AG20443 (cell line): ENCODE data around the gene VPS45.
"Not testable (repeated sequence)": the region's sequence is repeated elsewhere in the genome, so short reads cannot be mapped to it uniquely, and the experiment has no call there.

Experiments
- DNase-seq: peaks from one replicate; pipeline ENCODE4 v3.0.0; 2012; ENCODE audit warnings: low spot score, mixed read lengths

Gene VPS45

DNA sequence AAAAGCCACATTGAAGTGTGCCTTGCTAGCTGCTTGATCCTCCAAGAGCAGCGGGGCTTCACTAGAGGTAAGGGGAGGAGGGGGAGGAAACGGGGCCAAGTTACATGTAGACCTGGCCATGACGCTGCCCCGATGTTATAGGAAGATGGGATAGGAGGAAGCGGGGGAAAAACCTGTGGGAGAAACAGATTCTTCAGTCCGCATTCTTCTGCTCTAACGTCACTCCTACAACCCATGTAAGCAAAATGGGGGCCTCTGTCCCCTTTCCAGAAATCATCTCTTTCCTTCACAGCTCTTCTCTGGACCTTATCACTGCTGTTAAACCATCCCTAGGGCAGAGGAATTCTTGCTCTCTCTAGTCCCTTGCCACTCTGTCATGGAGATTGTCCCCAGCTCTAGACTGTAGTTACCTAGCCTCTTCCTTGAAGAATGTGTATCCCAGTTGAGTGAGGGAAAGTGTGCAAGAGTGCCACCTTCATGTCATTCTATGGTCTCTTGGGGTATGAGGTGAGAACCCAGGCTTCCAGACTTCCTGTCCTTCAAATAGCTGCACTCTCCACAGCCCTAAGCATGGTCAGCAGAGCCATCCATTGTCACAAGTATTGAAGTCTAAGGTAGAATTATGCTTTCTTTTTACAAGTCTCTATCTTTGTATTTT is 93.5 kb downstream of the VPS45 start:
- DNase-seq = no peak

DNA sequence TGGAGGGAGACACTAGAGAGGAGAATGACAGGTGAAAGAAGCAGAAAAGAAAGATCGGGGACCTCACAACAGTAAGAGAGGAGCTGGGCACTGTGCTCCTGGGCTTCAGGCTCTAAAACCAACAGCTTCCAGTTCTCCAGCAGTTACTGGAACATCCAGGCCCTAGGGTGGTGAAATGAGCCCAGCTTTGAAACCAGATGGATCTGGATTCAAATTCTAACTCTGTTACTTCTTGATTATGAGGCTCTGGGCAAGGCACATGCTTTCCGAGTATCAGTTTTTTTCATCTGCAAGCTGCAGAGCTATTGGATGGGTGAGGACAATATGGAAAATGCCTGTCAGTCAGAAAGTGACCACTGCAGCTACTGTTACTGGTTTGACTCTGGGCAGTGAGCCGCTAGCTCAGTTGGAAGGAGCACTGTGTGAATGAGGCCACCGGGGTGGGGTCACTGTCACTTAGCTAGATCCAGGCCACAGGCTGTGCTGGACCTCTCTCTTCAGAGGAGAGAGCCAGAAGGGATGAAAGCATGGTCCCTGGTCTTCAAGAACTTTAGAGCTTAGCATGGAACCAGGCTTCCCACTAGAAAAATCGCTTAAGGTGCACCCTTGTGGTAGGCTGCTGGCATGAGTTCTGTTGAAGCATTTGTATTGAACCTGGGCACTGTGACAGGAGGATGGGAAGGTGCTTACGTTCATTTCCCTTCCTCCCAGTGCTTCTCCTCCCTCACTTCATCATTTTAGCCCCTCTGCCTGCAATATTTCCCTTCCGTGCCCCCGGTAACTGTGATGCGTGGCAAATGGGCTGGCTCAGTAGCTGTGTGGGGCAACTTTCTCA is 94.4 kb downstream of the VPS45 start:
- DNase-seq = no peak

DNA sequence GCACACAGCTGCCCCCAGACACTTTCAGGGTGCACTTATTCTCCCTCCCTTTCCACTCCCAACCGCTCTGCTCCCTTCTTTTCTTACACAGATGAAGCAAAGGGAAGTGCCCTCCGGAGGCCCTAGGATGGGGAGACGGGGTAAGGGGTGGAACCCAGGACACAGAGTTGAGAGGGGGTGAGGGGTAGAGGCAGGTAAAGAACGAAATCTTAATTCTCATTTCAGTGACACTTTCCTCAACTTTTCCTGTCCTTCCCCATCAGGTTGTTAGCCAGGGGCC is 94.9 kb downstream of the VPS45 start:
- DNase-seq = no peak

DNA sequence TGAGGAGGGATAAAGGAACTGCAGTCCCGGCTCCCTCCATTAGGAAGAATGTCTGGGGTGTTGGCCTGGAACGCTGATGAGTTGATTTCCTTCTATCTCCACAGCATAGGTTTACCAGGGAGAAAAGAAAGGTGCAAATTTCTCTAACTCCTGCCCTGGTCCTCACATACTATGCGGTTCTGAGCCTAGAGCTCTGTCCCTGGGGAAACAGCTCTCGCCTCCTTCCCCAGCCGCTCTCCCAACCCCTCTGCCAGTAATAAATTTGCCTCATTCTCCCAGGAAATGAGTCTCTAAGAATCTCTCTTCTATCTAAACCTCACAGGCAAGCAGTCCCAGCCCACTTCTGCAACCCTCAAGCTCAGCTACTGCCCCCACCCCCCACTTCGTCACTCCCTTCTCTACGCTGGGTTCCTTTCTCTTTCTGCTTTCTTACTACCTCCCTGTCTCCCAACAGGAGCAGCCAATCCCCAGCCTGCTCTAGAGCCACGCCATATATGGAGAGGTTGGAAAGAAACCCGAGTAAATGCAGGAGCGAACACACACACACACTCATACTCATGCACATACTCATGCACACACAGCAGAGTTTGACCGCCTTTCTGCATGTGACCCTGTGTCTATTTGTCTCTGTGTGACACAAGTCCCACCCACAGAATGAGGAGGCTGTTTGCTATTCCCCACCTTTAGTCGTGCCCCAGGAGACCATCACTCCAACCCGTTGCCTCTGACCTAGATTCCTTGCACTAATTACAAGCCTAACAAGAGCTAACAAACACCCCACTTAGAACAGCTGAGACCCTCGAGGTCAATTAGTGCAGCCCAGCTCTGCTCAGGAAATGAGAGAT is 95.5 kb downstream of the VPS45 start:
- peak; percentile 96 for DNase-seq

DNA sequence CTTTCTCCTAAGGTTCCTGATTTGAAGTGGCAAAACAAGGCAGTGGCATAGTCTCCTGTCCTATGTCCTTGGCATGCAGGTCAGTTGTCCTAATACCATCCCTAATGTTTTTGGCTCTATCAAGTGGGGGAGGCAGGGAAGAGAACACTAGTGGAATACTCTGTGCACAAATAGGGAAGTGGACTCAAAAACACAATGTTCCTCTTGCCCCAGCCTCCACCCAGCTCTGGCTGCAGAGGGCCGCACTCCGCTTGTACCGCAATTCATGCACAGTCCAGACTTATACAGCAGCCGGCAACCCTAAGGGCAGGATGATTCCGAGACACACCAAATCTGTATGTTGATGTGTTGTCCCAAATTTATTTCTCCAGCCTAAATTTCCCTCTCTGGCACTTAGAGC is 96.6 kb downstream of the VPS45 start:
- no peak for DNase-seq

DNA sequence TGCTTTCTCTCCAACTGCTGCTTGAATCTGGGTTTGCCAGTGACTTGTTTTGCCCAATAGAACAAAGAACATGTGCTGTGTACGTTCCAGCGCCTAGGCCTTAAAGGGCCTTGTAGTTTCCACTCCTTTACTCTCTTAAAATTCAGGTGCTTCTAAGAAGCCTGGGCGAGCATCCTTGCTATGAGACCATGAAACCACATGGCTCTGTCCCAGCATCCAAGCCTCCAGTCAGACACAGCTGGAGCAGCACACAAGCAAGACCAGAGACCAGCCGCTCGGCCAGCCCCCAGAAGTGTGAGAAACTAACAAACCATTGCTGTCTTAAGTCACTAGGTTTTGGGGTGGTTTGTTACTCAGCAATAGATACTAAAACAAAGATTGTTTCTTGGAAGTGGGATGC is 97.2 kb downstream of the VPS45 start:
- no peak for DNase-seq

DNA sequence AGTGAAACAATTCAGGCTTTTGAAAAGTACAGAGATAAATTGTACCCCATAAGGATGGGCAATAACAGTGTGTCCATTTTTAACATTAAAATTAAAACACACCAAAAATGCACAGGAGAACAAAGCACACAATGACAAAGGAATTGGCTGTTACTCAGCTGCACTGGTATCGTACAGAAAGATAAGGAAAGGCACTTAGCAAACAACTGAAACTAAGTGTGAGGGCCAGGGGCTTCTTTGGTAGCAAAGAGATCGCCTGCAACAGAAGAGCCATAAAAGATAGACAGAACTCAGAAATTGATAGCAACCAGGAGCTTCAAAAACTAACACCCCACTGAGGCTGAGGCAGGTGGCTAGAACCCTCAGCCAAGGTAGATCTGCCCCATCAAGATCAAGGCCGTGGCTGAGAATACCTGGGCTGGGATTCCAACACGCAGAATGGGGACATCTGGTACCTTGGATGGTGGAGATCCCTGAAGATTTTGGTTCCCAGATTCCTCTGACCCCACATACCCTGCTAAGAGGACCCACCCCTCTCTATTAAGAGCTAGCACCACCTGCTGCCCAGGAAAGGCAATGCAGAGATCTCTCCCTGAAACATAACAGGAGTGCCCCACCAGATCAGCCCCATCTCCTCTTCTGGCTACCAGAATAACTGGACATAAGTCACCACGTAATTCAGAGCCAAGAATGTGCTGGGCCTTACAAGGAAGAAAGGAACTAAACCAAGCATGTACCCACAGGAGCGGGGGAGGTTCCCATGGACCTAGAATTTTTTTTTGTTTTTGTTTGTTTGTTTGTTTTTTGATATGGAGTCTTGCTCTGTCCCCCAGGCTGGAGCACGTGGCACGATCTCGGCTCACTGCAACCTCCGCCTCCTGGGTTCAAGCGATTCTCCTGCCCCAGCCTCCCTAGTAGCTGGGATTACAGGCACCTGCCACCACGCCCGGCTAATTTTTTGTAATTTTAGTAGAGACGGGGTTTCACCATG is 98.3 kb downstream of the VPS45 start:
- DNase-seq = peak; percentile 64

DNA sequence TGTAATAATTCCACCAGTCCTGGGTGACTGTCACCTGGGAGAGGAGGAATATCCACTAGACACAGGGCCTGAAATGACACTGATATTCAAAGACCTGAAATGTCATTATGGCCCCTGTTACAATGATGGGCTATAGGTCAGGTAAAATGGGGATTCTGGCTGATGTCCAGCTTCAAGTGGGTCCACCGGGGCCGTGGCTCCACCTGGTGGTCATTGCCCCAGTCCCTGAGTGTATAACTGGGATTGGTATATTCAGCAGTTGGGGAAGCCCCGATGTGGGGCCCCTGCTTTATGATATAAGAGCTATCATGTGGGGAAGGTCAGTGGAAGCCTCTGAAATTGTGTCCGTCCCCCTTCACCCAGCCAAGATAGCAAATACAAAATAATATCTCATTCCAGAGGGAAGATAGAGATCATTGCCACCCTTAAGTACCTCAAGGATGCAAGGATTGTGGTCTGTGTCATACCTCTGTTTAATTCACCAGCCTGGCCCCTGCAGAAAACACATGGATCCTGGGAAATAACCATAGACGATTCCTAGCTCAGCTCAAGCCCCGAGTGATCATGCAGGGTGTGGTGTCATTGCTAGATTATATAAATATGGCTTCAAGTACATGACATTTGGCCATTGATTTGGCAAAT is 101.5 kb downstream of the VPS45 start:
- peak; percentile 78 for DNase-seq

DNA sequence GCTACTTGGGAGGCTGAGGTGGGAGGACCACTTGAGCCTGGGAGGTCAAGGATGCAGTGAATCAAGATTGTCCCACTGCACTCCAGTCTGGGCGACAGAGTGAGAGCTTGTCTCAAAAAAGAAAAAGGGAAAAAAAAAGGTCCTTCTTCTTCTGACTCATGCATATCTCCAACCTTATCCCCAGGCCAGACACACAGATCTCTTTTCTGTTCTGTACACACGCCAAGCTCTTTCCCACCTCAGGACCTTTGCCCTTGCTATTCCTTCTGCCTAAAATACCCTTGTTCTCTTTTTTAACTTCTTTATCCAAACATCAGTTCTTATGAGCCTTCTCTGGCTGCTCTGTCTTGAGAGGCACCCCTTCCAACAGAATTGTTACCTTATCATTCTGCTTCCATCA is 104.2 kb downstream of the VPS45 start:
- no peak for DNase-seq

DNA sequence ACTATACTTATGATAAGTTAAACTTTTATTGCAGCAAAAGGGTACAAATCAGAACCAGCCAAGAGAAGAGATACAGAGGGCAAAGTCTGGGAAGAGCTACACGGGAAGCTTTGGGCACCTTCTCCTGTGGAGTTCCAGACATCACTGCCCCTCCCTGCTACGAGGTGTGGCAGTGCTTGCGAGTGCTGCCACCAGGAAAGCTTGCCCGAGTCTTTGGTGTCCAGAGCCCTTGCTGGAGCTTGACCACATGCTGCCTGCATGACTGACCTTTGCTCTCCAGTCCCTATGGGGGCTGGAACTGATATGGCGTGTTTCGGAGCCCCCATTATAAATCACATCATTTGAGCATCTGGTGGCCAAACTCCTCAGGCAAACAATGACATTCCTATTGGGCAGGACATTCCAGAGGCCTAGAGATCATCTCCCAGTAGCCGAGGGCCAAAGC is 105.6 kb downstream of the VPS45 start:
- DNase-seq = peak; percentile 34

DNA sequence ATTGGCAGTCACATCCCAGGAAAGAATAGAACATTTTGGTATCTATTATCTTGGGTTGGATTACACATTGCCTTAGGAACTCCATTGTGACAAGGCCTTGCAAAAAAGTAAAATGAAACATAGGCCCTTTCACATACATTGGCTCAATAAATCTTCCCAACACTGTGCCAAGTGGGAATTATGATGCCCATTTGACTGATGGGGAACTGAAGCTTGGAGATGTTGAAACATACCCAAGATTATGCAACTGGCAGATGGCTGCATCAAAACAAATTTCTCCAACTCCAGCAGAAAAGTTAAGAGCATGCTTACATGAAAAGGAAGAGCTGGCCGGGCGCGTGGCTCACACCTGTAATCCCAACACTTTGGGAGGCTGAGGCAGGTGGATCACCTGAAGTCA is 109.0 kb downstream of the VPS45 start:
- DNase-seq = no peak

DNA sequence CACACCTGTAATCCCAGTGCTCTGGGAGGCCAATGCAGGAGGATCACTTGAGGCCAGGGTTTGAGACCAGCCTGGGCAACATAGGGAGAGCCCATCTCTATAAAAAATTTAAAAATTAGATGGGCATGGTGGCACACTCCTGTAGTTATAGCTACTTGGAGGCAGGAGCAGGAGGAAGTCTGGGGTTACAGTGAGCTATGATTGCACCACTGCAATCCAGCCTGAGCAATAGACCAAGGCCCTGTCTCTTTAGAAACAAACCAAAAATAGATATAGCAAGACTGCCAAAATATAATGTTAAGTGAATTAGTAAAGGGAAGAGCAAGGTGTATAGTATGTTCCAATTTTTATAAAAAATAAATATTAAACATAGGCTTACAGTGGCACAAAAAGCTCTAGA is 111.0 kb downstream of the VPS45 start:
- no peak for DNase-seq

DNA sequence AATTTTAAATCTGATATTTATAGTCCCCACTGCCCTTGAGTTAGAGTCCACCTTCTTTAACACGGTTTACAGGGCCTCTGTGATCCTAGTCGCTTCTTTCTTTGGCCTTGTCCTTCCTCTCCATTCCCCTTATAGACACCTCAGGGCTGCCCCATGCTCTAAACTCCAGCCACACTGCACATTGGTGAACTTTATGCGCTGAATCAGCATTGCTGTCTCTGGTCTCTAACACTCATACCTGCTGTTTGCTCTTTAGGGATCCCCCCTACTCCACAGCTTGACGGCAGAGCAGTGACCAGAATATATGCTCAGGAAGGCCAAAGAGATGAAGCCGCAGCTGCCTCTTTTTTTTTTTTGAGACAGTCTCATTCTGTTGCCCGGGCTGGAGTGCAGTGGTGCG is 112.3 kb downstream of the VPS45 start:
- no peak for DNase-seq

DNA sequence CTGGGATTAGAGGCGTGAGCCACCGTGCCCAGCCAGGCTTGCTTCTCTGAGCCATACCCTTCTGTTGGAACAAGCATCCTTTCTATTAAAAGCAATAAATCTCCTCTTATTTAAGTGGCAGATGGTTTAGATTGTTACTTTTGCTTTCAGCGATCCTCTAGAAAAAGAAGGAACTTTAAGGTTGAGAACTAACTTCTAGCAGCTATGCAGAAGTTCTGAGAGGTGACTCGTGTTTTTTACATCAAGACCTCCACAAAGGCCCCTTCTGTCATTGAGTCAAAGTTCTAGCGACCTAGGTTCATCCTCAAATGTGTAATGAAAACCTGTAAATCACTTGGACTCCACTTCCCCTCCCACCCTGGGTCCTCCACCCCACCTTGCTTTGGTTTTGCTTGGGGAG is 112.9 kb downstream of the VPS45 start:
- no peak for DNase-seq

DNA sequence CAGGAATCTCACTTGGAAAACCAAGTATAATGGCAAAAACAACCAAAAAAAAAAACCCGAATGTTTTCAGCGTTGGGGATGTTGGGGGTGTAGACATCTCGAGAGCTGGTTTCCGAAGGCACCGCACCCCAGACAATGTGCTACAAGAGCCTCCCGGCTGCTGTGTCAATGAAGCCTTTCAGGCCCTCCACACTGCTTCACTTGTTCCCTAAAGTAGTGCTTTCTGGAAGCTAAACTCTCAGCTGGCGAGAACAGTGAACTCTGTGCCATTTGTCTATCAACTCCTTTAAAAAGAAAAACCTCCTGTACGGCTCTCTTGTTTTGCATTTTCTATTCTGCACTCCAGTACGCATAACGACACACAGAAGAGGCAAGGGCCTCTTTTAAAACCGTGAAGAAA is 114.7 kb downstream of the VPS45 start:
- no peak for DNase-seq

DNA sequence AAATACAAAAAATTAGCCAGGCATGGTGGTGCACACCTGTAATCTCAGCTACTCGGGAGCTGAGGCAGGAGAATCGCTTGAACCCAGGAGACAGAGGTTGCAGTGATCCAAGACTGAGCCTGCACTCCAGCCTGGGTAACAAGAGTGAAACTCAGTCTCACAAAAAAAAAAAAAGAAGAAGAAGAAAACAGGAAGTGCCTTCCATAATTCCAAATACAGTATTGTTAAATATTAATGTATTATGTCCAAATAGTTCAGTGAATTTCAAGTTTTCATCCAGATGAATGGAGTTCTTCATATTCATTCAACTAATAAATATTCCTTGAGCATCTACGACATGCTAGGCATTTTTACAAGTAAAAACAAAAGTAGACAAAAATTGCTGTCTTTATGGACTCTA is 115.5 kb downstream of the VPS45 start:
- no peak for DNase-seq

DNA sequence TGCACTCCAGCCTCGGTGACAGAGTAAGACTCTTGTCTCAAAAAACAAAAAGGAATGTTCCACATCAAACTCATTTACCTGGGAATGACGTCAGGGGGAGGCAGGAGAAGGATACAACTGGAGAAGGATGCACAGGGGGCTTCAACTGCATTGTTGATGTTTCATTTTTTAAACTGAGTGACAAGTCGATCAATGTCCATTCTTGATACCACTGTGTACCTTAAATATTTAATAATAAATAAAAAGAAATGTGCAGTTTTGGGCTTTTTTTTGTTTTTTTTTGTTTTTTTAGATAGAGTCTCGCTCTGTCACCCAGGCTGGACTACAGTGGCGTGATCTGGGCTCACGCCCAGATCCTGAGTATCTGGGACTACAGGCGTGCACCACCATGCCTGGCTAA is 117.9 kb downstream of the VPS45 start:
- no peak for DNase-seq

DNA sequence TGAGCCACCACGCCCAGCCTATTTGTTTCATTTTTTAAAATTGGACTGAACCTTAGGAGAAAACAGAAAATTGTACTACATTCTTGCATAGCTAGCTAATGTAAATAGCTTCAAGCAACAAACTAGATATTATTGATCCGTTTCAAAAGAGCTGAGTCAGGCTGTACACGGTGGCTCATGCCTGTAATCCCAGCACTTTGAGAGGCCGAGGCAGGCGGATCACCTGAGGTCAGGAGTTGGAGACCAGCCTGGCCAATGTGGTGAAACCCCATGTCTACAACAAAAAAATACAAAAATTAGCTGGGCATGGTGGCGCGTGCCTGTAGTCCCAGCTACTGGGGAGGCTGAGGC is 118.8 kb downstream of the VPS45 start:
- not testable (repeated sequence) for DNase-seq

DNA sequence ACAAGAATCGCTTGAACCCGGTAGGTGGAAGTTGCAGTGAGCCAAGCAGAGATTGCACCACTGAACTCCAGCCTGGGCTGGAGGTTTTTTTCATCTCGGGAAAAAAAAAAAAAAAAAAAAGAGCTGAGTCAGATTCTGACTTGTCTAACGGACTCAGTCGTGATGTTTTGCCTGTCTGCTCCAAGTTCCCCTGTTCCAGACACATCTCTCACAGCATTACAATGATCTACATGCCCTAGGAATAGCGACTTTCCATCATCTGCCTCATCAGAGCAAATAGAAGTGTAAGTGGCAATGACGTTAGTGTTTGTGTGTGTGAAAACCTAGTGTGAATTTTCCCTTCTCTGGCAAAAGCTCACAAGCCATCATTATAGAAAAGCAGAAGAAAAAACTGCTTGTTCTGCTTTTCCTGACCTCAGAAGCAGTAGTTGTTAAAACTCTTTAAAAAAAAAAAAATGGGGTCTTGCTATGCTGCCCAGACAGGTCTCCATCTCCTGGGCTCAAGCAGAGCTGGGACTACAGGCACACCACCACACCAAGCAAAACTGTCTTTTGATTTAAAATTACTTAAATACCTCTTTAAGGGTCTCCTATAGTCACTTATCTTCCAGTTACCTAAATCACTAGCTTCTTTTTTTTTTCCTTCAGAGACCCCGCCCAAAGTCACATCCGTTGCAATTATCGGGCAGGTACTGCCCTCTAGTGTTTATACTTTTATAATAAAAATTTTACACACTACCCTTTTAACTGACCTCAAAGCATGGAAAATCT is 119.4 kb downstream of the VPS45 start:
- DNase-seq = peak; percentile 66

DNA sequence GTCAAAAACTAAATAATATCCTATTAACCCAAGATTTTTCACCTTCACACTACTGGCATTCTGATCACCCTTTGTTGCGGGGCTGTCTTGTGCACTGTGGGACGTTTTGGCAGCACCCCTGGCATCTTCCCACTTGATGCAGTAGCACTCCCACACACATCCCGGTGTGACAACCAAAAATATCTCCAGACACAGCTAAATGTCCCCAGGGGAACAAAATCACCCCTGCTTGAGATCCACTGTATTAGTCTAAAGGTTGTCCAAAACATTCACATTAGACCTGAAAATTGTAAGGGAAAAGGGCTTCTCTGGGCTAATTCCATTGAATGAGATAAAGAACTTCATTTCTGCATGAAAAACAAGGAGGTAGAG is 120.0 kb downstream of the VPS45 start:
- DNase-seq = no peak

DNA sequence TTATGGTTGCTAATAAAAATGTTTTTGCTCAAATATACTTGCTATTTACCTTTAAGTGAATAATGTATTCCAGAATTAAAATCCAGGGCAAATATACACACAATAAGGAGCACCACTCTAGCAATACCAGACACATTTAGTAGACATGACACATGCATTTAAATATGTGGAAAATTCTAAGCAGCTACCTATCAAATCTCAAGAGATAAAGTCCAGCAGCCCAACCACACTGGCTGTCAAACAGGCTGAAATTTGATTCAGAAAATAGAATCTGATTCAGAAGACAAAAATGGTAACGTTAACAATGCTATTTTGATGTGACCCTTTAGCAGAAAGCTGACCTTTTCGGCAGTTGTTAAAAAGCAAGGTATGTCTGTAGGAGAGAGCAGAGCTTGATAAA is 124.4 kb downstream of the VPS45 start:
- peak; percentile 57 for DNase-seq
